ENCODE data around the gene PDE5A. TPM values are rescaled to one million over a fixed set of nuclear protein-coding genes. Genes with fewer than 3 reads are reported as not detected.

Gene PDE5A
- polyA plus RNA-seq, 1 of the 3 experiments (the other 2 are of a cell fraction) = 6.4 TPM

DNA sequence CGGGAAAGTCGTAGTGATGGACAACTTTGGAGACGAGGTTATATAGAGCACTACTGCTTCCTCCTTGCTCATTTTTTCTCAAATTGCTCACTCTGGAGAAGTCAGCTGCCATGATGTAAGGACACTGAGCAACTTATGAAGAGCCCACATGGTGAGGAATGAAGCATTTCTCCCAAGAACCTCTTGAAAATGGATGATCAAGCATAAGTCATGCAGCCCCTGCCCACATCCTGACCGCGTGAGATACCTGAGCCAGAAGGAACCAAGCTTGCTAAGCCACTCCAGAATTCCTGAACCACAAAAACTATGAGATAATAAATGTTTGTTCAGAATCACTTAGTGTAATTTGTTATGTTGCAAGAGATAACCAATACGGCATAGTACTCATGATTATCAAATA, 42.8 kb downstream of the PDE5A start:
- H3K4me3 ChIP-seq (ENCODE audit: low read depth in 2 of 2, low read length in 1 of 2) = no peak overlapping the region
- H3K4me2 ChIP-seq = no peak overlapping the region
- H3K9ac ChIP-seq = no peak overlapping the region
- H3K9me3 ChIP-seq = no peaks in the 10 kb centered on the region
- no peaks in the 10 kb centered on the region for H3K79me2 ChIP-seq (ENCODE audit: insufficient read depth)
- no peak for TF ChIP-seq ELF1 (IDR thresholded peaks at IDR 0.05)
- TF ChIP-seq GATA2 (CRISPR knock-in tag; IDR thresholded peaks at IDR 0.05) = no peak
- TF ChIP-seq ZBTB33 (IDR thresholded peaks at IDR 0.05; ENCODE audit: borderline replicate concordance, low read depth) = no peak
- TF ChIP-seq NFIC (IDR thresholded peaks at IDR 0.05; ENCODE audit: borderline replicate concordance) = no peak
- TF ChIP-seq RAD21 (IDR thresholded peaks at IDR 0.05; ENCODE audit: low read length) = no peak
- no peak for TF ChIP-seq EP300 (IDR thresholded peaks at IDR 0.05; ENCODE audit: borderline replicate concordance in 1 of 2, low read depth in 1 of 2, low read length in 1 of 2)
- TF ChIP-seq MEF2A (IDR thresholded peaks at IDR 0.05; ENCODE audit: borderline replicate concordance, low read depth) = no peak
- no peak for TF ChIP-seq FOSL2 (IDR thresholded peaks at IDR 0.05; ENCODE audit: borderline replicate concordance, low read depth)
- TF ChIP-seq RFX5 (IDR thresholded peaks at IDR 0.05; ENCODE audit: low read length) = no peak
- TF ChIP-seq, protein P1, sequence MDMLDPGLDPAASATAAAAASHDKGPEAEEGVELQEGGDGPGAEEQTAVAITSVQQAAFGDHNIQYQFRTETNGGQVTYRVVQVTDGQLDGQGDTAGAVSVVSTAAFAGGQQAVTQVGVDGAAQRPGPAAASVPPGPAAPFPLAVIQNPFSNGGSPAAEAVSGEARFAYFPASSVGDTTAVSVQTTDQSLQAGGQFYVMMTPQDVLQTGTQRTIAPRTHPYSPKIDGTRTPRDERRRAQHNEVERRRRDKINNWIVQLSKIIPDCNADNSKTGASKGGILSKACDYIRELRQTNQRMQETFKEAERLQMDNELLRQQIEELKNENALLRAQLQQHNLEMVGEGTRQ (IDR thresholded peaks at IDR 0.05; ENCODE audit: borderline replicate concordance, low read depth, low read length) = no peak
- no peak for TF ChIP-seq POLR2AphosphoS5 (IDR thresholded peaks at IDR 0.05; ENCODE audit: low read depth, low read length)
- no peak for TF ChIP-seq GABPA (IDR thresholded peaks at IDR 0.05; ENCODE audit: low read depth)
- no peak for TF ChIP-seq TAF1 (IDR thresholded peaks at IDR 0.05; ENCODE audit: borderline replicate concordance, low read depth, low read length)
- no peak for TF ChIP-seq CHD2 (IDR thresholded peaks at IDR 0.05; ENCODE audit: low read length, partially characterized antibody)
- no peak for TF ChIP-seq EZH2phosphoT487 (IDR thresholded peaks at IDR 0.05; ENCODE audit: borderline replicate concordance, low read depth)
- TF ChIP-seq RCOR1 (IDR thresholded peaks at IDR 0.05; ENCODE audit: low read length) = no peak
- no peak for TF ChIP-seq MAX (IDR thresholded peaks at IDR 0.05; ENCODE audit: low read depth)
- TF ChIP-seq FOXJ3 (CRISPR knock-in tag; IDR thresholded peaks at IDR 0.05) = no peak
- TF ChIP-seq MXI1 (IDR thresholded peaks at IDR 0.05; ENCODE audit: low read depth, low read length) = no peak
- no peak for TF ChIP-seq IRF3 (IDR thresholded peaks at IDR 0.05; ENCODE audit: low read depth, low read length)
- H3K9me2 ChIP-seq = no peaks in the 10 kb centered on the region
- H4K20me1 ChIP-seq (ENCODE audit: insufficient read depth) = no peaks in the 10 kb centered on the region
- H3K4me1 ChIP-seq (ENCODE audit: control insufficient read depth in 1 of 2, insufficient read depth in 2 of 2, low read depth in 1 of 2, low read length in 1 of 2) = no peaks in the 10 kb centered on the region
- ChIA-PET POLR2A (no interaction called here), CTCF (no interaction called here)
- no peaks in the 10 kb centered on the region for H3K27me3 ChIP-seq (ENCODE audit: insufficient read depth)
- no peaks in the 10 kb centered on the region for H3F3A ChIP-seq (replicated peaks; ENCODE audit: insufficient read depth)
- 94% methylated on average over 6 of the region's 6 CpGs for WGBS (ENCODE audit: low lambda C conversion rate)
- no peaks in the 10 kb centered on the region for H3K36me3 ChIP-seq (replicated peaks in 1 of 2; ENCODE audit: control insufficient read depth in 1 of 2, insufficient read depth in 2 of 2, low read length in 1 of 2)
- H2AFZ ChIP-seq (ENCODE audit: low read depth) = no peak overlapping the region
- no peak for DNase-seq
- H3K27ac ChIP-seq (ENCODE audit: low read depth in 2 of 2, low read length in 1 of 2) = no peak overlapping the region

Measured in SK-N-SH (cell line).